ENCODE data around the gene TCEAL2. TPM values are rescaled to one million over a fixed set of nuclear protein-coding genes. Genes with fewer than 3 reads are reported as not detected.

Gene TCEAL2
- polyA plus RNA-seq, 1 donor = 27.1 TPM

Other genes with a start within 250 kb of the TCEAL2 start
- 46.6 TPM for gene ZMAT1, start 193.7 kb upstream of the TCEAL2 start, polyA plus RNA-seq (ENCODE audit: insufficient read length)
- 0.25 TPM for gene TCEAL6, start 16.8 kb downstream of the TCEAL2 start, polyA plus RNA-seq (ENCODE audit: insufficient read length)
- 12.9 TPM for gene BEX5, start 30.3 kb downstream of the TCEAL2 start, polyA plus RNA-seq (ENCODE audit: insufficient read length)
- 0.45 TPM for gene TCP11X1, start 89.6 kb downstream of the TCEAL2 start, polyA plus RNA-seq (ENCODE audit: insufficient read length)
- 0.71 TPM for gene NXF2, start 121.5 kb downstream of the TCEAL2 start, polyA plus RNA-seq (ENCODE audit: insufficient read length)